Measurements from ENCODE around the gene ZFYVE1. TPM values are rescaled to one million over a fixed set of nuclear protein-coding genes. Genes with fewer than 3 reads are reported as not detected.
"Not testable (repeated sequence)": the region's sequence is repeated elsewhere in the genome, so short reads cannot be mapped to it uniquely, and the experiment has no call there.

ZFYVE1 gene
- total RNA-seq, 1 experiment from 2014 or later: 9.0 TPM

GRCh38 chr14:73025544-73025943 is 1.4 kb downstream of the ZFYVE1 start:
- intact Hi-C loops (cut with micrococcal nuclease; ENCODE audit: unreplicated experiment): no loop called here
- Histone ChIP-seq H3K4me1 (replicated peaks; ENCODE audit: insufficient read depth) (peaks cover 9% of the 10 kb centered on the region), H4K20me1 (ENCODE audit: insufficient read depth) (no peaks in the 10 kb centered on the region), H2AFZ (no peak overlapping the region), H3K4me2 (peak overlapping the region; percentile 81), H3K36me3 (ENCODE audit: low read depth) (peaks cover 9% of the 10 kb centered on the region; the same call in 1 of the 2 replicates), H3K9me2 (ENCODE audit: insufficient read depth) (no peaks in the 10 kb centered on the region), H3K4me3 (peak overlapping the region; percentile 77; the same call in 1 of the 2 replicates), H3K27ac (no peak overlapping the region), H3F3A (ENCODE audit: insufficient read depth, low read depth) (no peaks in the 10 kb centered on the region), H3K27me3 (ENCODE audit: insufficient read depth, low read depth) (no peaks in the 10 kb centered on the region), H3K9me3 (ENCODE audit: insufficient read depth, low read depth) (no peaks in the 10 kb centered on the region), H3K79me2 (ENCODE audit: low read depth) (no peaks in the 10 kb centered on the region; the same call in 1 of the 2 replicates)
- TF ChIP-seq CTCF (conservative IDR thresholded peaks at IDR 0.05) (no peak), EZH2 (IDR thresholded peaks at IDR 0.05; ENCODE audit: low read depth) (no peak)
- ChIA-PET CTCF (no interaction called here), POLR2A (ENCODE audit: unreplicated experiment) (no interaction called here)
- no TSS peak for BruUV-seq (replicated peaks)
- DNase-seq: no peak

DNA sequence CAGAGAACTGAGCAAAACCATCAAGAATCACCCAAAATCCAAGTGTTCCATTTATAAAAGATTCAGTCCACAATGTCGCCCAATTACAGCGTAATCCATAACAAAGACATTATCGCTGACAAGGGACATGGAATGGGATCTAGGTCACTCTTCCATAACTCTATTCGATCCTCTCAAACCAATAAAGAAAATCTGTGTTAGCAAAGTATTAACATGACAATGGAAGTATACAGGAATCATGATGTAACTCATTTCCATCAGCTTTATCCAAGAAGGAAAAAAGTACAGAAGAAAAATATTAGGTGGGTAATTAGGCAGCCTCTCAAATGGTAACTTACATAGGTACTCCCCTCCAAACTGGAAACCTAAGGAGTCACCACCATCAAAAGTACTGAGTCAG is 4.9 kb downstream of the ZFYVE1 start:
- Histone ChIP-seq H3K4me2 (no peak overlapping the region), H3K27me3 (ENCODE audit: insufficient read depth, low read depth) (no peaks in the 10 kb centered on the region), H3K79me2 (ENCODE audit: low read depth) (no peaks in the 10 kb centered on the region; the same call in 1 of the 2 replicates), H3K36me3 (ENCODE audit: low read depth) (peaks cover 9% of the 10 kb centered on the region; the same call in 1 of the 2 replicates), H2AFZ (no peak overlapping the region), H4K20me1 (ENCODE audit: insufficient read depth) (no peaks in the 10 kb centered on the region), H3K9me2 (ENCODE audit: insufficient read depth) (no peaks in the 10 kb centered on the region), H3K4me3 (no peak overlapping the region), H3K9me3 (ENCODE audit: insufficient read depth, low read depth) (no peaks in the 10 kb centered on the region), H3F3A (ENCODE audit: insufficient read depth, low read depth) (no peaks in the 10 kb centered on the region), H3K27ac (no peak overlapping the region), H3K4me1 (replicated peaks; ENCODE audit: insufficient read depth) (peaks cover 9% of the 10 kb centered on the region)
- POLR2A ChIA-PET (ENCODE audit: unreplicated experiment): no interaction called here
- intact Hi-C loops (cut with micrococcal nuclease; ENCODE audit: unreplicated experiment): no loop called here
- DNase-seq: no peak
- TF ChIP-seq EZH2 (IDR thresholded peaks at IDR 0.05; ENCODE audit: low read depth): no peak
- TF ChIP-seq CTCF (conservative IDR thresholded peaks at IDR 0.05): no peak
- BruUV-seq (replicated peaks): no TSS peak
- CTCF ChIA-PET: no interaction called here

DNA sequence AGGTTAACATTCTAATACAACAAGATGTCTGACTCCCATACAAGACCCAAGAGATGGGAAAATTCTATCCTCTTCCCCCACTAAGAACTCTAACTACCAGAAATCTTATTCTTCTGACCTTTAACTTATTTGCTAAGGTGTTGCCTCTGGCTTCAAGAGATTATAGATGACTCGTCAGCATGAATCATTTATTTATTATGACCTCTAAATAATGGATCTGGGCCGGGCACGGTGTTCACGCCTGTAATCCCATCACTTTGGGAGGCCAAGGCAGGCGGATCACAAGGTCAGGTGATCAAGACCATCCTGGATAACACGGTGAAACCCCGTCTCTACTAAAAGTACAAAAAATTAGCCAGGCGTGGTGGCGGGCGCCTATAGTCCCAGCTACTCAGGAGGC is 10.9 kb downstream of the ZFYVE1 start:
- H3K4me2 ChIP-seq; POLR2A ChIA-PET (ENCODE audit: unreplicated experiment); H2AFZ ChIP-seq; H3K27me3 ChIP-seq (ENCODE audit: insufficient read depth, low read depth); BruUV-seq (replicated peaks); H3K9me2 ChIP-seq (ENCODE audit: insufficient read depth); CTCF ChIA-PET; intact Hi-C loops (cut with micrococcal nuclease; ENCODE audit: unreplicated experiment); H3K79me2 ChIP-seq (ENCODE audit: low read depth); H3K9me3 ChIP-seq (ENCODE audit: insufficient read depth, low read depth); H4K20me1 ChIP-seq (ENCODE audit: insufficient read depth); H3K36me3 ChIP-seq (ENCODE audit: low read depth); H3K4me3 ChIP-seq; H3K4me1 ChIP-seq (replicated peaks; ENCODE audit: insufficient read depth); H3F3A ChIP-seq (ENCODE audit: insufficient read depth, low read depth): not testable (repeated sequence)
- DNase-seq: peak in 1 of 2 experiments; percentile 64
- H3K27ac ChIP-seq: 0 out of 2 replicates have a peak overlapping the region, but pooled peaks have one; percentile 11

- H3K4me3 ChIP-seq; H2AFZ ChIP-seq; H3K9me3 ChIP-seq (ENCODE audit: insufficient read depth, low read depth); POLR2A ChIA-PET (ENCODE audit: unreplicated experiment); BruUV-seq (replicated peaks); H4K20me1 ChIP-seq (ENCODE audit: insufficient read depth); H3K79me2 ChIP-seq (ENCODE audit: low read depth); H3K9me2 ChIP-seq (ENCODE audit: insufficient read depth); H3K4me2 ChIP-seq; DNase-seq; H3K36me3 ChIP-seq (ENCODE audit: low read depth); H3F3A ChIP-seq (ENCODE audit: insufficient read depth, low read depth); CTCF ChIA-PET; H3K27me3 ChIP-seq (ENCODE audit: insufficient read depth, low read depth); intact Hi-C loops (cut with micrococcal nuclease; ENCODE audit: unreplicated experiment); H3K4me1 ChIP-seq (replicated peaks; ENCODE audit: insufficient read depth): not testable (repeated sequence)
- 0 out of 2 replicates have a peak overlapping the region, but pooled peaks have one; percentile 11 for H3K27ac ChIP-seq
Measured at GRCh38 chr14:73015552-73015951, 11.4 kb downstream of the ZFYVE1 start.

Measured in PC-9 (cell line).